Vagina (tissue), 2 donors: ENCODE data around the gene OLFML2B.

Experiments
- POLR2A ChIP-seq, 2 donors: fragments of 450-650 bp; IDR thresholded peaks; one replicate each; pipeline ENCODE4 v1.6.1; 2017; ENCODE audit warnings: antibody characterized with exemption in 2 of 2, mild to moderate bottlenecking in 2 of 2, moderate library complexity in 2 of 2
- POLR2AphosphoS5 ChIP-seq, 2 donors: sonication (generic); formaldehyde crosslinking; IDR thresholded peaks; one replicate each; pipeline ENCODE4 v1.9.0; 2017; ENCODE audit warnings: antibody characterized with exemption in 2 of 2, mild to moderate bottlenecking in 2 of 2, low read depth in 1 of 2; ENCODE audit not compliant: insufficient read depth in 1 of 2
- TF ChIP-seq, protein P1 (sequence below), 3 experiments: fragments of 450-650 bp in 2 of 3; fragments of 200-600 bp in 1 of 3; sonication (generic) in 1 of 3; IDR thresholded peaks; one replicate each; pipeline ENCODE4 v1.5.1; 2017 to 2019; ENCODE audit warnings: antibody characterized with exemption in 3 of 3, mild to moderate bottlenecking in 2 of 3, moderate library complexity in 2 of 3

DNA sequence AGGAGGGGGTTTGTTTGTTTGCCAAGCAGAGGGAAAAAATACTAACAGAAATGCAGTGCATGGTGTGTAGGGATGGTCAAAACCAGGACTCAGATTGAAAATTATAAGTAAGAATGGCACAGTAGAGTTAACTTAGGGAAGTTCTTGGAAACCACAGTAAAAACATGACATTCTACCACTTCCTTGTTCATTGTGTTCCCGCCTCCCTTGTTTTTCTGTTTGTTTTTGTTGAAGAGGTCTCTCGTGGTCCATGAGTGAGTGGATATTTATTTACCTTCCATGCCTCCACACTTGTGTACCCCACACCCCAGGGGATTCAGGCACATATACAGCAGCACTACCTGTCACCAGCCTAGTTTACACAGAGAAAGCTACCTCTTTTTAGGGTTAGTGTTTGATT is 69.6 kb downstream of the OLFML2B start:
- TF ChIP-seq, protein P1, sequence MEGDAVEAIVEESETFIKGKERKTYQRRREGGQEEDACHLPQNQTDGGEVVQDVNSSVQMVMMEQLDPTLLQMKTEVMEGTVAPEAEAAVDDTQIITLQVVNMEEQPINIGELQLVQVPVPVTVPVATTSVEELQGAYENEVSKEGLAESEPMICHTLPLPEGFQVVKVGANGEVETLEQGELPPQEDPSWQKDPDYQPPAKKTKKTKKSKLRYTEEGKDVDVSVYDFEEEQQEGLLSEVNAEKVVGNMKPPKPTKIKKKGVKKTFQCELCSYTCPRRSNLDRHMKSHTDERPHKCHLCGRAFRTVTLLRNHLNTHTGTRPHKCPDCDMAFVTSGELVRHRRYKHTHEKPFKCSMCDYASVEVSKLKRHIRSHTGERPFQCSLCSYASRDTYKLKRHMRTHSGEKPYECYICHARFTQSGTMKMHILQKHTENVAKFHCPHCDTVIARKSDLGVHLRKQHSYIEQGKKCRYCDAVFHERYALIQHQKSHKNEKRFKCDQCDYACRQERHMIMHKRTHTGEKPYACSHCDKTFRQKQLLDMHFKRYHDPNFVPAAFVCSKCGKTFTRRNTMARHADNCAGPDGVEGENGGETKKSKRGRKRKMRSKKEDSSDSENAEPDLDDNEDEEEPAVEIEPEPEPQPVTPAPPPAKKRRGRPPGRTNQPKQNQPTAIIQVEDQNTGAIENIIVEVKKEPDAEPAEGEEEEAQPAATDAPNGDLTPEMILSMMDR (IDR thresholded peaks at IDR 0.05) = no peak
- TF ChIP-seq POLR2AphosphoS5 (IDR thresholded peaks at IDR 0.05; ENCODE audit: insufficient read depth in 1 of 2, low read depth in 1 of 2) (no peak), POLR2A (IDR thresholded peaks at IDR 0.05) (no peak)
